ENCODE results near the gene BBS5. TPM values are rescaled to one million over a fixed set of nuclear protein-coding genes. Genes with fewer than 3 reads are reported as not detected.

The BBS5 gene
- total and polyA plus RNA-seq, 2 experiments from 2014 or later, result 3.5 to 3.7 TPM

GRCh38 chr2:169478745-169479256 is 493 bp upstream of the BBS5 start:
- Histone ChIP-seq H3K4me3 (peak overlapping the region; percentile 73), H4K20me1 (ENCODE audit: insufficient read depth, poor library complexity, severe bottlenecking) (no peaks in the 10 kb centered on the region), H3K36me3 (replicated peaks; ENCODE audit: insufficient read depth, low read depth) (no peaks in the 10 kb centered on the region), H3K79me2 (no peaks in the 10 kb centered on the region), H3K27ac (peak overlapping the region; percentile 70), H3K4me1 (ENCODE audit: insufficient read depth) (no peaks in the 10 kb centered on the region), H3K9me2 (replicated peaks; ENCODE audit: insufficient read depth) (no peaks in the 10 kb centered on the region), H3K9me3 (ENCODE audit: low read depth) (no peaks in the 10 kb centered on the region), H3K4me2 (peak overlapping the region; percentile 81), H2AFZ (peak overlapping the region; percentile 95), H3K27me3 (no peaks in the 10 kb centered on the region)
- TF ChIP-seq CTCF (IDR thresholded peaks at IDR 0.05; ENCODE audit: poor library complexity), result no peak
- TF ChIP-seq EZH2 (IDR thresholded peaks at IDR 0.05; ENCODE audit: borderline replicate concordance), result no peak
- TF ChIP-seq EZH2phosphoT487 (IDR thresholded peaks at IDR 0.05; ENCODE audit: low read depth, severe bottlenecking, unreplicated experiment), result no peak
- WGBS (ENCODE audit: low lambda C conversion rate, missing lambda C conversion rate), result 86% methylated on average over 14 of the region's 14 CpGs
- DNase-seq (ENCODE audit: low spot score), result no peak

- no peaks in the 10 kb centered on the region for H3K4me1 ChIP-seq (ENCODE audit: insufficient read depth)
- WGBS (ENCODE audit: low lambda C conversion rate, missing lambda C conversion rate), result 50% methylated on average over 9 of the region's 9 CpGs
- DNase-seq (ENCODE audit: low spot score), result no peak
- no peaks in the 10 kb centered on the region for H3K9me2 ChIP-seq (replicated peaks; ENCODE audit: insufficient read depth)
- no peaks in the 10 kb centered on the region for H3K36me3 ChIP-seq (replicated peaks; ENCODE audit: insufficient read depth, low read depth)
- H3K27me3 ChIP-seq, result no peaks in the 10 kb centered on the region
- H3K9me3 ChIP-seq (ENCODE audit: low read depth), result no peaks in the 10 kb centered on the region
- H3K4me3 ChIP-seq, result peak overlapping the region; percentile 73
- no peaks in the 10 kb centered on the region for H3K79me2 ChIP-seq
- peak overlapping the region; percentile 29 for H3K27ac ChIP-seq
- no peaks in the 10 kb centered on the region for H4K20me1 ChIP-seq (ENCODE audit: insufficient read depth, poor library complexity, severe bottlenecking)
- TF ChIP-seq CTCF (IDR thresholded peaks at IDR 0.05; ENCODE audit: poor library complexity), result no peak
- no peak for TF ChIP-seq EZH2phosphoT487 (IDR thresholded peaks at IDR 0.05; ENCODE audit: low read depth, severe bottlenecking, unreplicated experiment)
- TF ChIP-seq EZH2 (IDR thresholded peaks at IDR 0.05; ENCODE audit: borderline replicate concordance), result no peak
- peak overlapping the region; percentile 95 for H2AFZ ChIP-seq
- peak overlapping the region; percentile 81 for H3K4me2 ChIP-seq
These were observed 778 bp downstream of the BBS5 start for GRCh38 chr2:169480079-169480465.

- no peak for TF ChIP-seq CTCF (IDR thresholded peaks at IDR 0.05; ENCODE audit: poor library complexity)
- no peak for TF ChIP-seq EZH2phosphoT487 (IDR thresholded peaks at IDR 0.05; ENCODE audit: low read depth, severe bottlenecking, unreplicated experiment)
- TF ChIP-seq EZH2 (IDR thresholded peaks at IDR 0.05; ENCODE audit: borderline replicate concordance), result no peak
- Histone ChIP-seq H3K9me3 (ENCODE audit: low read depth) (no peaks in the 10 kb centered on the region), H3K36me3 (replicated peaks; ENCODE audit: insufficient read depth, low read depth) (no peaks in the 10 kb centered on the region), H3K27me3 (no peaks in the 10 kb centered on the region), H3K79me2 (no peaks in the 10 kb centered on the region), H3K27ac (no peak overlapping the region), H2AFZ (no peak overlapping the region), H3K4me1 (ENCODE audit: insufficient read depth) (no peaks in the 10 kb centered on the region), H4K20me1 (ENCODE audit: insufficient read depth, poor library complexity, severe bottlenecking) (no peaks in the 10 kb centered on the region), H3K4me2 (no peak overlapping the region), H3K9me2 (replicated peaks; ENCODE audit: insufficient read depth) (no peaks in the 10 kb centered on the region), H3K4me3 (no peak overlapping the region)
- no peak for DNase-seq (ENCODE audit: low spot score)
- WGBS (ENCODE audit: low lambda C conversion rate, missing lambda C conversion rate), result 85% methylated on average over 1 of the region's 1 CpG
These were observed 6.4 kb downstream of the BBS5 start for GRCh38 chr2:169485650-169486138.

Data from hepatocyte (in vitro differentiated cells).